GM23338 (cell line): ENCODE results near the gene TBX3.

ENCODE experiments used
- CTCF ChIP-seq, 2 experiments: fragments of 200-600 bp in 1 of 2; sonication (generic) in 1 of 2; conservative IDR thresholded peaks; 2 replicates each; pipeline versions ENCODE4 v1.5.1 to v1.6.1; 2016 to 2017; ENCODE audit warnings: antibody characterized with exemption in 2 of 2, low read depth in 2 of 2, mild to moderate bottlenecking in 2 of 2, moderate library complexity in 1 of 2
- EZH2phosphoT487 ChIP-seq: fragments of 200-600 bp; sonication (generic); IDR thresholded peaks from one replicate; pipeline ENCODE4 v1.8.1; 2018; ENCODE audit warnings: antibody characterized with exemption; ENCODE audit not compliant: unreplicated experiment

GRCh38 chr12:114680604-114681069 lies 3.3 kb downstream of the TBX3 start:
- TF ChIP-seq EZH2phosphoT487 (no peak), CTCF (conservative IDR thresholded peaks at IDR 0.05; ENCODE audit: low read depth in 2 of 2) (no peak)
